Activated B cell treated with CpG ODN at 0.5 μM for 24 hours (primary cell): Measurements from ENCODE around the gene PCNX2. TPM values are rescaled to one million over a fixed set of nuclear protein-coding genes. Genes with fewer than 3 reads are reported as not detected.
"Not testable (repeated sequence)": the region's sequence is repeated elsewhere in the genome, so short reads cannot be mapped to it uniquely, and the experiment has no call there.

Experiments
- ATAC-seq: fragments of 200-7000 bp; cut with Tn5 transposase; one replicate; pipeline ENCODE4 v1.10.0; 2021; ENCODE audit warnings: low read depth, mild to moderate bottlenecking, moderate library complexity
- CTCF ChIA-PET: fragments of 350-600 bp; sonication (Branson Sonifier 250); formaldehyde crosslinking; loops from one replicate; lab custom pipeline; 2021; ENCODE audit warnings: antibody characterized with exemption; lab: Charles Lee
- POLR2A ChIA-PET: fragments of 350-600 bp; sonication (Branson Sonifier 250); formaldehyde crosslinking; loops from one replicate; lab custom pipeline; 2021; ENCODE audit warnings: antibody characterized with exemption; lab: Charles Lee
- DNase-seq: peaks from one replicate; pipeline ENCODE4 v3.0.0; 2022
- H3K27ac Mint-ChIP-seq: one replicate; pipeline ENCODE4 v1.8.0; 2020; ENCODE audit warnings: mixed read lengths
- H3K27me3 Mint-ChIP-seq: one replicate; pipeline ENCODE4 v1.8.0; 2021; ENCODE audit warnings: mixed read lengths
- H3K36me3 Mint-ChIP-seq: one replicate; pipeline ENCODE4 v1.8.0; 2021; ENCODE audit warnings: low read depth, mixed read lengths
- H3K4me1 Mint-ChIP-seq: one replicate; pipeline ENCODE4 v1.8.0; 2021; ENCODE audit warnings: mixed read lengths
- H3K4me3 Mint-ChIP-seq: one replicate; pipeline ENCODE4 v1.8.0; 2020; ENCODE audit warnings: mild to moderate bottlenecking, mixed read lengths
- H3K9me3 Mint-ChIP-seq: one replicate; pipeline ENCODE4 v1.8.0; 2020; ENCODE audit warnings: mixed read lengths
- intact Hi-C: fragments of 100-400 bp; cut with micrococcal nuclease; formaldehyde crosslinking; loops from one replicate; pipeline ENCODE4 v1.15.1; 2024
- total RNA-seq: library from RNA; stranded (reverse); gene quantifications from 2 replicates; pipeline ENCODE4 v1.2.3, GENCODE V29; 2022
- TF ChIP-seq, protein P1 (sequence below): fragments of 200-600 bp; IDR thresholded peaks from one replicate; pipeline ENCODE4 v1.8.0; 2022; ENCODE audit warnings: antibody characterized with exemption, mild to moderate bottlenecking

Gene PCNX2
- total RNA-seq, 1 donor from 2014 or later, result 20.4 TPM

DNA sequence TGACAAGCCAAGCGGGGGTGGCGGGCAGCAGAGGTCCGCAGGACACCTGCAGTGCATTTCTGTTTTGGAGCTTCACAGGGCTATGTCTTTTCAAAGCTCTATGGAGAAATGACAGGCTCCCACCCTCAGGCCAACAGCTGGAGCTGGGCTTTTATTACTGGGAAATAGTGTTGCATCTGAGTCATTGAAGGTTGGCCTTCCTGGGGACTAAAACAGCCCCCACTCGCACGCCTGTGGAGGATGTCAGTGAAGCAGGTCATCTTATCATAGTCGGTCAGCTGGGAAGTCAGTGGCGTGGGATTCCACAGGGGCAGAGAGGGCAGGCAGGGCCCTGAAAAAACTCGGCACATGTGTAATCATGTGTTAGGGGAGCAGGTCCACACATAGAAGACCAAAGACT, 289.8 kb downstream of the PCNX2 start:
- POLR2A ChIA-PET, result no interaction called here
- DNase-seq (no peak), ATAC-seq (no peak)
- H3K4me3 Mint-ChIP-seq, result no peak overlapping the region
- no peak overlapping the region for H3K27ac Mint-ChIP-seq
- TF ChIP-seq, protein P1, sequence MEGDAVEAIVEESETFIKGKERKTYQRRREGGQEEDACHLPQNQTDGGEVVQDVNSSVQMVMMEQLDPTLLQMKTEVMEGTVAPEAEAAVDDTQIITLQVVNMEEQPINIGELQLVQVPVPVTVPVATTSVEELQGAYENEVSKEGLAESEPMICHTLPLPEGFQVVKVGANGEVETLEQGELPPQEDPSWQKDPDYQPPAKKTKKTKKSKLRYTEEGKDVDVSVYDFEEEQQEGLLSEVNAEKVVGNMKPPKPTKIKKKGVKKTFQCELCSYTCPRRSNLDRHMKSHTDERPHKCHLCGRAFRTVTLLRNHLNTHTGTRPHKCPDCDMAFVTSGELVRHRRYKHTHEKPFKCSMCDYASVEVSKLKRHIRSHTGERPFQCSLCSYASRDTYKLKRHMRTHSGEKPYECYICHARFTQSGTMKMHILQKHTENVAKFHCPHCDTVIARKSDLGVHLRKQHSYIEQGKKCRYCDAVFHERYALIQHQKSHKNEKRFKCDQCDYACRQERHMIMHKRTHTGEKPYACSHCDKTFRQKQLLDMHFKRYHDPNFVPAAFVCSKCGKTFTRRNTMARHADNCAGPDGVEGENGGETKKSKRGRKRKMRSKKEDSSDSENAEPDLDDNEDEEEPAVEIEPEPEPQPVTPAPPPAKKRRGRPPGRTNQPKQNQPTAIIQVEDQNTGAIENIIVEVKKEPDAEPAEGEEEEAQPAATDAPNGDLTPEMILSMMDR, result no peak
- CTCF ChIA-PET, result no interaction called here
- no peaks in the 10 kb centered on the region for H3K27me3 Mint-ChIP-seq
- no peaks in the 10 kb centered on the region for H3K4me1 Mint-ChIP-seq
- no peaks in the 10 kb centered on the region for H3K9me3 Mint-ChIP-seq
- intact Hi-C loops, result no loop called here
- peaks cover 11% of the 10 kb centered on the region for H3K36me3 Mint-ChIP-seq

DNA sequence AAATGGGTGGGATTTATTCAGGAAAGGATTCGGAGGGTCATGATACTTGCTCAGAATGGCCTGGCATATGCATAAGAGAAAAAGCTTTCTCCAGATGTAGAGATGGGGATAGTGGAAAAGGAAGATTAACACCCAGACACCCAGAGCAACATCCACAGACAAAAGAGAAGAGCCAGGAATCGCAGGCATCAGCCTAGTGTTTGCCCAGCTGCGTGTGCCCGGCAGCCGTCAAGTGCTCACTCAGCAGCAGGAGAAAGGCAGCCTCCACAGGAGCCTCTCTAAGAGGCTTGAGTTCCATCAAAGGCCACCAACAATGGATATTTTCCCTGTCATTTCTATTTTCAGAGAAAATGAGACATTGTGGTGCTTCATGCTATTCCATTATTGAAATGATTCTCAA, 290.4 kb downstream of the PCNX2 start:
- peaks cover 17% of the 10 kb centered on the region for H3K36me3 Mint-ChIP-seq
- POLR2A ChIA-PET, result no interaction called here

DNA sequence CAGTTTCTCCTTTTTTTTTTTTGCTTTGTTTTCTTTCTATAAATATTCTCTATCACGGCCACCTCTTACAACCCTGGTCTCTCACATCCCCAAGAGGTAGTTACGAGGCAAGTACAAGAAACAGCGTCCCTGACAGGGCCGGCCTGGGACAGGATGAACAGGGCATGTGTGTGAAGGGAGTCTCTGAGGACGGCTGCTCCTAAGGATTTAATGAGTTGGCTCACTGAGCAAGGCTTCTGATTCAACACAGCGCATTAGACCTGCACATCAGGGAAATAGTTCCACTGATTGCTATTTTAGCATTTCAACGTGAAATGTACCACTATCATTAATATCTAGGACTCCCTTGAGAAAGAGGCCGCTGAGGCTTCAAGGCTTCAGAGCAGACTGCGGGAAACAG, 291.1 kb downstream of the PCNX2 start:
- Mint-ChIP-seq H3K27ac (no peak overlapping the region), H3K4me3 (no peak overlapping the region), H3K36me3 (peaks cover 23% of the 10 kb centered on the region), H3K4me1 (no peaks in the 10 kb centered on the region), H3K9me3 (no peaks in the 10 kb centered on the region), H3K27me3 (no peaks in the 10 kb centered on the region)
- ChIA-PET CTCF (no interaction called here), POLR2A (no interaction called here)
- no peak for DNase-seq
- intact Hi-C loops, result no loop called here
- TF ChIP-seq, protein P1, result no peak
- ATAC-seq, result no peak

More for the DNA sequence above, 290.4 kb downstream of the PCNX2 start:
- Mint-ChIP-seq H3K4me1 (no peaks in the 10 kb centered on the region), H3K9me3 (no peaks in the 10 kb centered on the region), H3K27ac (no peak overlapping the region), H3K4me3 (no peak overlapping the region), H3K27me3 (no peaks in the 10 kb centered on the region)
- CTCF ChIA-PET, result no interaction called here
- intact Hi-C loops, result no loop called here
- DNase-seq (no peak), ATAC-seq (no peak)
- TF ChIP-seq, protein P1, result no peak

DNA sequence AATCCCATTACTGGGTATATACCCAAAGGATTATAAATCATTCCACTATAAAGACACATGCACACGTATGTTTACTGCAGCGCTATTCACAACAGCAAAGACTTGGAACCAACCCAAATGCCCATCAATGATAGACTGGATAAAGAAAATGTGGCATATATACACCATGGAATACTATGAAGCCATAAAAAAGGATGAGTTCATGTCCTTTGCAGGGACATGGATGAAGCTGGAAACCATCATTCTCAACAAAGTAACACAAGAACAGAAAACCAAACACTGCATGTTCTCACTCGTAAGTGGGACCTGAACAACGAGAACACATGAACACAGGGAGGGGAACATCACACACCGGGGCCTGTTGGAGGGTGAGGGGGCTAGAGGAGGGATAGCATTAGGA, 291.9 kb downstream of the PCNX2 start:
- DNase-seq, CTCF ChIA-PET, H3K27me3 Mint-ChIP-seq: not testable (repeated sequence)

DNA sequence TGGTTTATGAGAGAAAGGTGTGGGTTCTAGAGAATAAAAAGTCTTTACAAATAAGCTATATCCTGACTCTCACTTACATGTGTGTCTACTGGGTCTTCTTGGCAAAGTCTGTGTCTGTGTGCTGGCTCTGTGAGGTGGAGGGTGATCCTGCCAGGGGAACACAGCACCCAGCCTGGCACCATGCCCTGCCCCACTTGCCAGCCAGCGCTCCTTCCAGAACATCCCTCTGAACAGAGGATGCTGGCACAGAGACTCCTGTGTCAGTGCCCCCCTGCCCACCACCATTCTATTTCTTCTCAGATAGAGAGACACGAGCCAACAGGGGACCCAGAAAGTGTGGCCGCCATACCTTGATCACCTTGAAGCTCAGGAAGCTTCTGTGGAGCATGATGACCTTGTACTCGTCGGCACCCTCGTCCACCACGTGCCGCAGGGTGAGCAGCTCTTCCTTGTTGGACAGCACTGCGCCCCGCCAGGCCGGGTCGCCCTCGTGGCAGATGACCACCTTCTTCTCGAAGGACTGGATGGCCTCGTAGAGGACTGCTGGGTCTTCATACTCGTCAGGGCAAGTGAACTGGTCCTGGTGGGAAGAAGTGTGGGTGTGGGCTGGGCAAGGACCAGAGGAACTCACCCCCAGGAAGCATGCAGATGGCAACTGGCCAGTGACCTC, 295.4 kb downstream of the PCNX2 start:
- POLR2A ChIA-PET, result no interaction called here
- CTCF ChIA-PET, result no interaction called here
- intact Hi-C loops, result no loop called here

More for the DNA sequence above, 291.9 kb downstream of the PCNX2 start:
- H3K9me3 Mint-ChIP-seq, H3K4me1 Mint-ChIP-seq, H3K27ac Mint-ChIP-seq, ATAC-seq, POLR2A ChIA-PET, H3K4me3 Mint-ChIP-seq, intact Hi-C loops: not testable (repeated sequence)
- peaks cover 28% of the 10 kb centered on the region for H3K36me3 Mint-ChIP-seq

More for the DNA sequence above, 295.4 kb downstream of the PCNX2 start:
- no peaks in the 10 kb centered on the region for H3K9me3 Mint-ChIP-seq
- H3K4me1 Mint-ChIP-seq, result no peaks in the 10 kb centered on the region
- no peak for DNase-seq
- H3K27ac Mint-ChIP-seq, result no peak overlapping the region
- no peaks in the 10 kb centered on the region for H3K27me3 Mint-ChIP-seq
- peaks cover 60% of the 10 kb centered on the region for H3K36me3 Mint-ChIP-seq
- H3K4me3 Mint-ChIP-seq, result no peak overlapping the region
- TF ChIP-seq, protein P1, result no peak
- ATAC-seq, result no peak
